ENCODE measurements around the gene ANKRD62.

ANKRD62 gene

GRCh38 chr18:12093520-12094257 is at the start of gene ANKRD62:
ANKRD62 (plus strand) TSS chr18:12093843; CDS start chr18:12094018, 175 bp downstream.
- no peak for DNase-seq

DNA sequence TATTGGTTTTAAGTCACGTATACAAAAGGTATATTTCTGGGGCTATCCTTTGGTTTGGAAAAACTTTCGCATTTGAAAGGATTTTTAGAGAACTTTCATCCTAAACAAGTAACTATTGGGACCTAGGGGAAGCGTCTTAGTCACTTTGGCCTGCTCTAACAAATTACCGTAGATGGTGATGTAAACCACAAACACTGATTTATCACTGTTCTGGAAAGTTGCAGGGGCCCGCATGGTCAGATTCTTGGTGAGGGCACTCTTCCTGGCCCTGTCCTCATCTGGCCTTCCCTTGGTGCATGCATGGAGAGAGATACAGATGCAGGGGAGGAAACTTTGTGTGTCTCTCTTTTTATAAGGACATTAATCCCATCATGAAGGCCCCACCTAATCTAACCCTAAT is 49.1 kb upstream of the ANKRD62 start:
- no peak for DNase-seq

DNA sequence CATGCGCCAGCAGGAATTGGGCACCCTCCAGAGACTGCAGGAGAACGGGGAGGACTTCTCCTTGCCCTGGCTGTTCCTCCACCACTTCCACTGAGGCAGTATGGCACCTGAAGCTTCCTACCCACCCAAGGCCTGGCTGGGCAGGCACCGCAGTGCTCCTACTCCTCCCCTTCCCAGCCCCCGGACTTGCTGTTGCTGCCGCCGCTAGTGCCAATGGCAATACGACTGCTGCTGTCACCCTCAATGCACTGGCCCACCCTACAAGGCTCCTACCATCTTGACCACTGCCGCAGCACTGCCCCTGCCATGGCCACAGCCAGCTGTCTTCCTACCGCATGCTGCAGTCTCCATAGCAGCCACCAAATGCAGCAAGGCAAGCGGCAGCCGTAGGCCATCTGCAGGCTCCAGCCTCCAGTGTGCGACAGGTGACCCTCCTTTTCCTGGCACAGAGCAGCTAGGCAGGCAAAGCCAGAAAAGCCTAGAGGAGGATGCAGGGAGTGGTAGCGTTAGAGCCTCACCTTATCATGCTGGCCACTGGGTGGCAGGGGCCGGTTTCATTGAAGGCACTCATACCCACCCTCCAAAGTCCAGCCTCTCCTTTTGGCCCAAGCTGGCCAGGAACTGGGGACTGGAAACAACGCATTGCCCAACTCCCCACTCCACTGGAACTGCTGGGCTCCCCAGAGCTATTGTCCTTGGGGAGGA is 47.4 kb upstream of the ANKRD62 start:
- no peak for DNase-seq

DNA sequence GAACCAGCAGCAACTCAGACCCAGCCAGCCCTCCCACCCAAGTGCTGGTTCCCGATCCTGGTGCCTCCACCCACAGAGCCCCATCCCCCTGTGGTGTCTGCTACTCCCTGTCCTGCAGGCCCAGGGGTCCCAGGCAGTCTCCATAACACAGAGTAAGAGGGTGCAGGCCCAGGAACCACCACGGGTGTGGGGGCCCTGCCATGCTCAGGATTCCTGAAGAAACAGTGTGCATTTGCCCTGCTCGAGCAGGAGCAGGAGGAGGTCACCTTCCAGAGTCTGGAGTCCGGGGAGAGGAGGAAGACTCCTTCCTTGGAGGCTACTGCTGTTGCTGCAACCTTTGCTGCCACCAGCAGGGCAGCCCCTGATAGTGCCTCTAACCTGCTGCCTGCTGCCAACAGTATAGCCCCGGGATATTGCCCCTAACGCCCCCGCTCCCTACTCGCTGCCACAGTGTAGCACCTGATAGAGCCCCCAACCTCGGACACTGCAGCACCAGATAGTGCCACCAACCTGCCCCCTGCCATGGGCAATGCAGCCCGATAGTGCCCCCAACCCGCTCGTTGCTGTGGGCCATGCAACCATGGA is 46.8 kb upstream of the ANKRD62 start:
- no peak for DNase-seq

DNA sequence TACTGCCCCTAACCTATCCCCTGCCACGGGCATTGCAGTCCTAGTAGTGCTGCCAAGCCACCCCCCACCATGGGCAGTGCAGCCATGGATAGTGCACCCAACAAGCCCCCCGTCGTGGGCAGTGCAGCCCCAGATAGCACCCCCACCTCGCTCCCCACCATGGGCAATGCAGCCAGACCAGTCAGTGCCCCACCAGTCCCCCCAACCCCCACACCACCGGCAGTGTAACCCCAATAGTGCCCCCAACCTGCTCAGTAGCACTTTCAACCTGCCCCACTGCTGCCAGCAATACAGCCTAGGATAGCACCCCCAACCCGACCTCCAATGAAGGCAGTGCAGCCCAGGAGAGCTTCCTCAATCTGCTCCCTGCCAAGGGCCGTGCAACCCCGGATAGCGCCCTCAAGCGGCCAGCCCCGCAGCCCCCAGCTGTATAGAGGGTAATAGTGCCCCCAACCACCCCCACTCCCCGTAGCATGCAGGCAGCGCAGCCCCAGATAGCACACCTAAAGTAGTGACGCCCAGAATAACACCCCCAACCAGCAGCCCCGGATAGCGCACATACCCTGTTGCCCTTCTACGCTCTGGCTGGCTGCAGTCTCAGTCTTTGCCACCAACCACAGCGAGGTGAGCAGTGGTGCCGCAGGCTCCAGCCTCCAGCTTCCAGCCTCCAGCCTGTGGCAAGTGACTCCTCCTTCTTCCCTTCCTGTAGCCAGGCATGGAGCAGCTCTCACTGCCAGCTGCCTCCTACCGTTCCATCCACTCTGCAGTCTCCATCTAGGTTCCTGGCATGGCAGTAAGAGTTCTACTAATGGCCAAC is 45.4 kb upstream of the ANKRD62 start:
- no peak for DNase-seq

GRCh38 chr18:12048827-12049175 is 44.8 kb upstream of the ANKRD62 start:
- no peak for DNase-seq

DNA sequence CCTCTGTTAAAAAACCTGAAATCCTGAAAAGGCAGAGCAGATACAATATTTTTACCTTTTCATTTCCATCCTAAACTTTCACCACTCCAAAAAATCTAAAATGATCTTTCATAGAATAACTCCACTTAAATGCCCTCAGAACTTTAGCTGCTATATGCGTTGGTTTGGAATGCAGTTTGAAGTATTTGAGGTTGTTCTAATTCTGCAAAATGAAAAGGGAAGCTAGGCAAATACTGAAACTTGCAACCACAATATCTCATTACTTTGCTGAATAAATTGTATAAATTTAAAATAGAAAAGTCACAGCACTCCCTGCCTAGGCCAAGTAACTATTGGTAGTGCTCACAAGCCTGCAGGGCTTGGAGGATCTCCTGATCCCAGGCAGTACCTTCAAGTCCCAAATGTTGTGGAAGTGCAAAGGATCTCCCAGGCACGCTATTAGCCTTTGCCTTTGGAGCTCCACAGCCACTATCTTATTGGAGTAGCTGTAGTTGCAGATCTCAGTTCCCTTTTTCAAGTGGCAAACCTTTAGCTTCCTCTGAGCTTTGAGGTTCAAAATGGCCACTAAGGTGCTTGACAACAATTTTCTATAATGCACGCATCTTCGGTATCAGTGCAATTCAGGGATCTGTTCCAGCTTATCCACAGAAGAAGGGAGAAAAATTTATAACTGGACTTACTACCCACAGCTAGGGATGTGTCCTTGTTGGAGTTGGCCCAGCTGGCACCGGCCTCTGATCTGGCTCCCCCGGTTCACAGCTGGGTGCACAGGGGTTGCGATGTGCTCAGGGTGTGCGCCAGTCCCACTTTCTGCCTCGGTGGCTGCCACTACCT is 43.4 kb upstream of the ANKRD62 start:
- DNase-seq = peak; percentile 66 to 76

DNA sequence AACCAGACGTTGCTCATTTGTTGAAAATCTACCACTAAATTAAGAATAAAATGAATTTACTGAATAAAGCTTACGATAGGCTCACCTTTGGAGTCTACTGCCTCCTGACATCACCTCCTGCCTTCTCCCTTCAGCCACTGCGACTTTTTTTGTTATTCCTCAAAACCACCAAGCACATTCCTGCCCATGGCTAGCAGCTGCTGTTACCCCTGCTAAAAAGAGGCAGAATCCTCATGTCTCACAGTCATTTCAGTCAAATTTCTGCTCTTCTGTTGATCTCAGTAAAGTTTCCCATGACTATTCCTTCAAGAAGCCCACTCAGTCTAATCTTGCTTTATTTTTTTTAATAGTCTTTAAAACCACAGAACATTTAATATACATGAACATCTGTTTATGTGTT is 40.8 kb upstream of the ANKRD62 start:
- no peak for DNase-seq

DNA sequence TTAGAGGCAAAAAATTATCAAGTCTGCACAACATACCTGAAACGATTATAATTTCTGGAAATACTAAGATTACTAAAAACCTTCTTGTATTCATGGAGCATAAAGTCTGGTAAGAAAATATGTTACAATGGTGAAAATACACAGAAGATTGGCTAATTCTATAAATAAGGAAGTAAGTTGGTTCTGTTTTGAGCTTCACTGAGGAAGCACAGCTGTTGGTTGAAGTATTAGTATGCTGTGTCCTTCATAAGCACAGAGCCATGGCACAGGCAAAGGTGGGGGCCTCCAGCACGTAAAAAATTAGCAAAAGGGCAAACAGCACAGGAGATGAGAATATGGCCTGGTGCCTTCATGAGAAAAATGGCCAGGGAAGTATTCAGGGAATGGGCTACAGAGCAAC is 40.4 kb upstream of the ANKRD62 start:
- DNase-seq = peak; percentile 56 to 77

GRCh38 chr18:12056034-12056883 is 37.4 kb upstream of the ANKRD62 start:
- DNase-seq = peak; percentile 17 to 22

GRCh38 chr18:12056884-12057402 is 36.7 kb upstream of the ANKRD62 start:
- DNase-seq = no peak

DNA sequence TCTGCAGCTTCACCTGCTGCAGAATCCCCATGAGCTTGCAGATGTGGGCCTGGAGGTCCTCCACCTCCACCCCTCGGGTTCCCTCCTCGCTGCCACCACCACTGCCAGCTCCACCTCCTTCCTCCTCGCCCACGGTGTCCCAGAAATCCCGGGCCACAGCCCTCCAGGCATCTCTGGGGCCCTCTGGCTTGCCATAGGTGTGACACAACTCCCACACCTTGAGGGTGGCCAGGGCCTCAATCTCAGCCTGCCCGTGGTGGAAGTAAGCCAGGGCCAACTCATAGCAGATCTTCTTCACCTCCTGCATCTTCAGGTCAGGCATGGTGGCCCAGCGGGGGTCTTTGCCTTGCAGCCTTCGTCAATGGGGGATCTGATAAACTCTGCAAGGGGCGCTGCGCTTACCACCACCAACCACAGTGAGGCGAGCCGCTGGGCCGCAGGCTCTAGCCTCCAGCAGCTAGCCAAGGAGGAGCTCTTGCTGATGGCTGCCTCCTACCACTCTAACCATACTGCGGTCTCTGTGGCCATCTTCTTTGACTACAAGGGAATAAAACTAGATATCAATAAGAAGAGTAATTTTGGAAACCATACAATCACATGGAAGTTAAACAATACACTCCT is 36.1 kb upstream of the ANKRD62 start:
- no peak for DNase-seq

GRCh38 chr18:12059334-12060181 is 34.1 kb upstream of the ANKRD62 start:
- no peak for DNase-seq

DNA sequence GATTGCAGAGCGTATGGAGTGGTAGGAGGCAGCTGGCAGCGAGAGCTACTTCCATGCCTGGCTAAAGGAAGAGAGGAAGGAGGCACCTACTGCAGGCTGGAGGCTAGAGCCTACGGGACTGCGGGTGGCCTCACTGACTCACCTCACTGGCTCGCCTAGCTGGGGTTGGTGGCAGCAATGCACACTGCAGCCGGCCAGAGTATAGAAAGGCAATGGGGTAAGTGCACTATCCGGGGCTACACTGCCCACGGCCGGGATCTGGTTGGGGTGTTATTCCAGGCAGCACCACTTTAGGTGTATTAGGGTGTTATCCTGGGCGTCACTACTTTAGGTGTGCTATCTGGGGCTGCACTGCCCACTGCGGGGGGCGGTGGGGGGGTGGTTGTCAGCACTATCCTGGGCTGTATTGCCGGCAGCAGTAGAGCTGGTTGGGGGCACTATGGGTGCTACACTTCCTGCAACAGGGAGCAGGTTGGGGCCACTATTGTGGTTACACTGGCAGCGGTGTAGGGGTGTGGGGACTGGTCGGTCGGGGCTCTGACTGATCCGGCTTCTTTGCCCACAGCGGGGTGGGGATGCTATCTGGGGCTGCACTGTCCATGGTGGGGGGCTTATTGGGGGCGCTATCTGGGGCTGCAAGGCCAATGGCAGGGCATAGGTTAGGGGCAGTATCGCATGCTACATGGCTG is 33.3 kb upstream of the ANKRD62 start:
- no peak for DNase-seq

DNA sequence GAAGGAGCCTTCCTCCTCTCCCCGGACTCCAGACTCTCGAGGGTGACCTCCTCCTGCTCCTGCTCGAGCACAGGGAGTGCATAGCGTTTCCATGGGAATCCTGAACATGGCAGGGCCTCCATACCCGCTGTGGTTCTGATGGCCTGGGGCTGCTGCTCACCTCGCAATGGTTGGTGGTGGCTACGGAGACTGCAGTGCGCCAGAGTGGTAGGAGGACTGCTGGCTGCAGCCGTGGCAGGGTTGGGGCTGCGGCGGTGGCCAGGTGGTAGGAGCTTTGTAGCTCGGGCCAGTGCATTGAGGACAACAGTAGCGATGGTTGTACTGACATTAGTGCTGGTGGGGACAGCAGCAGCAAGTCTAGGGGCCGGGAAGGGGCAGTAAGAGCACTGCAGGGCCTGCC is 32.0 kb upstream of the ANKRD62 start:
- DNase-seq = no peak

- DNase-seq = no peak
Measured at GRCh38 chr18:12062974-12063373, 30.7 kb upstream of the ANKRD62 start.

DNA sequence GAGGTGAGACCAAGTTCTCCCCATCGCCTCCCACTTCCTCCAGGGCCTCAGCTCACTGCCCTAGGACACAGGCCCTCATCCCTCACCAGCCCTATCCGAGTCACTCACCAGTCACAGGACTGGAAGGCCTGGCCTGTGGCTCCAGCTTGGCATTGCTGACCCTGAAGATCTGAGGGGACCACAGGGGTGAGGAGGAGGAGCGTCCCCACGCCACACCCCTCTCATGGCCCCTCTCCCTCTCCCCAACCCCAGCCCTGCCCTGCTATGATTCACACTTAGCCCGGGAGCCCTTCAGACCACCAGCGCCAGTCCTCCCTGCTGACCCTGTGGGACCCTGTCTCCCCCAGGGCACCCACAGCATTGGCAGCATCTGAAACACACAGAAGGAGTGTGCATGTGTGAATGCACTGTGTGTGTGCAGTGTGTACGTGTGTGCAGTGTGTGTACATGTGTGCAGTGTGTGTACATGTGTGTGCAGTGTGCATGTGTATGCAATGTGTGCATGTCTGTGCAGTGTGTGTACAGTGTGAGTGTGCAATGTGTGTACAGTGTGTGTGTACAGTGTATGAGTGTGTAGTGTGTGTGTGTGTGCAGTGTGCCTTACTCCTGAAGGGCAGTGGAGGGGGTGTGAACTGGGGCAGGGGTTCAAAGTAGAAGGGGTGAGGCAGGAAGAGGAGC is 29.4 kb upstream of the ANKRD62 start:
- no peak for DNase-seq

DNA sequence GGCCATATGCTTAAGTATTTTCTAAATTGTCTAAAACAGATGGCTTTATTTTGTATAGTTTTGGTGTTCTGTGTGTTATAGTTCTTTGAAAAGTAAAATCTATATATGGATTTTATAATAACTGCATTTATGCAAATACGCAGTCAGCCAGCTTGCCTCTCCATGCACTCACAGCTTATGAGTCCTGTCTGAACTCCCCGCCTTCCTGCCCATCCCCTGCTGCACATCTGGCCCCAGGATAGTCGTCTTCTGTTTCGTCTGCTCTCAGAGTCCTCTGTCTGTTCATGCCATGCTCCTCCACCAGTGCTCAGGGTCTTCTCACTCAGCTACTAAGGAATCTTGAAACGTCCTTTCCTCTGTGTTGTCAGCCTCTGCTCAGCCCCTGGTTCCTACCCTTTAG is 28.2 kb upstream of the ANKRD62 start:
- DNase-seq = no peak
